A673 (cell line): Measurements from ENCODE around the gene SCMH1. TPM values are rescaled to one million over a fixed set of nuclear protein-coding genes. Genes with fewer than 3 reads are reported as not detected.

Source experiments
- BruUV-seq: library from RNA; stranded (reverse); fragments of 400-500 nt; replicated peaks from 2 replicates; lab custom pipeline; 2021; lab: Mats Ljungman, UMichigan
- CTCF ChIA-PET: fragments of 300-600 bp; sonication (Branson Sonifier 250); formaldehyde crosslinking; loops from one replicate; lab custom pipeline; 2022; ENCODE audit warnings: antibody characterized with exemption; lab: Charles Lee
- POLR2A ChIA-PET: fragments of 300-600 bp; sonication (Branson Sonifier 250); formaldehyde crosslinking; loops from one replicate; lab custom pipeline; 2022; ENCODE audit warnings: antibody characterized with exemption; ENCODE audit not compliant: low non-redundant PET; lab: Charles Lee
- DNase-seq: peaks from one replicate; pipeline ENCODE4 v3.0.0-alpha.2; 2015; ENCODE audit warnings: low spot score
- H3K27ac ChIP-seq: fragments of 200-600 bp; sonication (generic); 2 replicates; pipeline ENCODE4 v1.5.1; 2016; ENCODE audit warnings: mixed run types, low read depth, mild to moderate bottlenecking, mixed read lengths, antibody characterized with exemption, low read length; ENCODE audit not compliant: poor library complexity, severe bottlenecking
- H3K27me3 ChIP-seq: fragments of 200-600 bp; sonication (generic); replicated peaks from 2 replicates; pipeline ENCODE4 v1.6.1; 2017; ENCODE audit warnings: mixed run types, low read depth, mild to moderate bottlenecking, mixed read lengths, antibody characterized with exemption, low read length; ENCODE audit not compliant: insufficient read depth, poor library complexity
- H3K36me3 ChIP-seq: fragments of 200-600 bp; sonication (generic); 2 replicates; pipeline ENCODE4 v1.6.1; 2016; ENCODE audit warnings: mixed run types, mild to moderate bottlenecking, mixed read lengths, antibody characterized with exemption, low read length; ENCODE audit not compliant: insufficient read depth, poor library complexity, severe bottlenecking
- H3K4me1 ChIP-seq: fragments of 200-600 bp; sonication (generic); 2 replicates; pipeline ENCODE4 v1.6.1; 2017; ENCODE audit warnings: mixed run types, mild to moderate bottlenecking, mixed read lengths, antibody characterized with exemption, low read length; ENCODE audit not compliant: insufficient read depth, poor library complexity, severe bottlenecking
- H3K4me3 ChIP-seq: fragments of 200-600 bp; sonication (generic); 2 replicates; pipeline ENCODE4 v1.5.1; 2016; ENCODE audit warnings: low read depth, mixed run types, mild to moderate bottlenecking, mixed read lengths, low read length; ENCODE audit not compliant: poor library complexity, severe bottlenecking
- H3K9me3 ChIP-seq: fragments of 200-600 bp; sonication (generic); 2 replicates; pipeline ENCODE4 v1.6.1; 2016; ENCODE audit warnings: mixed run types, low read depth, mild to moderate bottlenecking, mixed read lengths, antibody characterized with exemption, low read length; ENCODE audit not compliant: poor library complexity, severe bottlenecking
- EZH2 ChIP-seq: fragments of 200-600 bp; sonication (generic); IDR thresholded peaks from 2 replicates; pipeline ENCODE4 v1.6.1; 2017; ENCODE audit warnings: borderline replicate concordance, low read depth, mild to moderate bottlenecking, mixed read lengths, antibody characterized with exemption, low read length; ENCODE audit not compliant: poor library complexity, severe bottlenecking
- intact Hi-C: fragments of 100-400 bp; cut with micrococcal nuclease; formaldehyde crosslinking; loops from one replicate; pipeline ENCODE4 v1.10.0; 2022; ENCODE audit not compliant: unreplicated experiment
- total RNA-seq: library from RNA; stranded (reverse); gene quantifications from 2 replicates; pipeline ENCODE4 v1.2.3, GENCODE V29; 2021
- TF ChIP-seq, protein P1 (sequence below): fragments of 300-800, 200-600 bp; sonication (generic); conservative IDR thresholded peaks from 2 replicates; pipeline ENCODE4 v1.5.1; 2017; ENCODE audit warnings: low read depth, mild to moderate bottlenecking, antibody characterized with exemption, low read length, moderate library complexity, mixed read lengths

The SCMH1 gene
- total RNA-seq, 1 experiment from 2014 or later = 30.4 TPM

GRCh38 chr1:41169066-41169798 lies 72.9 kb downstream of the SCMH1 start:
- H3K27me3 ChIP-seq = no peaks in the 10 kb centered on the region
- CTCF ChIA-PET = interaction anchor here (0.6 kb wide), 1 partner anchor 311 kb away, joined by 5 read pairs; no protein-coding TSS in a partner anchor
- TF ChIP-seq, protein P1, sequence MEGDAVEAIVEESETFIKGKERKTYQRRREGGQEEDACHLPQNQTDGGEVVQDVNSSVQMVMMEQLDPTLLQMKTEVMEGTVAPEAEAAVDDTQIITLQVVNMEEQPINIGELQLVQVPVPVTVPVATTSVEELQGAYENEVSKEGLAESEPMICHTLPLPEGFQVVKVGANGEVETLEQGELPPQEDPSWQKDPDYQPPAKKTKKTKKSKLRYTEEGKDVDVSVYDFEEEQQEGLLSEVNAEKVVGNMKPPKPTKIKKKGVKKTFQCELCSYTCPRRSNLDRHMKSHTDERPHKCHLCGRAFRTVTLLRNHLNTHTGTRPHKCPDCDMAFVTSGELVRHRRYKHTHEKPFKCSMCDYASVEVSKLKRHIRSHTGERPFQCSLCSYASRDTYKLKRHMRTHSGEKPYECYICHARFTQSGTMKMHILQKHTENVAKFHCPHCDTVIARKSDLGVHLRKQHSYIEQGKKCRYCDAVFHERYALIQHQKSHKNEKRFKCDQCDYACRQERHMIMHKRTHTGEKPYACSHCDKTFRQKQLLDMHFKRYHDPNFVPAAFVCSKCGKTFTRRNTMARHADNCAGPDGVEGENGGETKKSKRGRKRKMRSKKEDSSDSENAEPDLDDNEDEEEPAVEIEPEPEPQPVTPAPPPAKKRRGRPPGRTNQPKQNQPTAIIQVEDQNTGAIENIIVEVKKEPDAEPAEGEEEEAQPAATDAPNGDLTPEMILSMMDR = no peak
- TF ChIP-seq EZH2 = no peak
- no peak for DNase-seq
- peaks cover 8% of the 10 kb centered on the region for H3K9me3 ChIP-seq
- no peaks in the 10 kb centered on the region for H3K4me1 ChIP-seq
- BruUV-seq = no TSS peak
- intact Hi-C loops = no loop called here
- H3K27ac ChIP-seq = no peak overlapping the region
- no peak overlapping the region for H3K4me3 ChIP-seq
- no peaks in the 10 kb centered on the region for H3K36me3 ChIP-seq
- POLR2A ChIA-PET = no interaction called here

GRCh38 chr1:41167667-41168066 lies 74.4 kb downstream of the SCMH1 start:
- Histone ChIP-seq H3K36me3 (no peaks in the 10 kb centered on the region), H3K9me3 (peaks cover 8% of the 10 kb centered on the region), H3K4me1 (no peaks in the 10 kb centered on the region), H3K27me3 (no peaks in the 10 kb centered on the region), H3K27ac (no peak overlapping the region), H3K4me3 (no peak overlapping the region)
- no TSS peak for BruUV-seq
- intact Hi-C loops = no loop called here
- ChIA-PET CTCF (no interaction called here), POLR2A (no interaction called here)
- no peak for TF ChIP-seq EZH2
- no peak for DNase-seq

GRCh38 chr1:41164727-41165126 lies 77.4 kb downstream of the SCMH1 start:
- Histone ChIP-seq H3K27me3 (no peaks in the 10 kb centered on the region), H3K9me3 (peaks cover 8% of the 10 kb centered on the region), H3K36me3 (no peaks in the 10 kb centered on the region), H3K4me3 (no peak overlapping the region), H3K27ac (no peak overlapping the region), H3K4me1 (no peaks in the 10 kb centered on the region)
- BruUV-seq = no TSS peak
- ChIA-PET POLR2A (no interaction called here), CTCF (no interaction called here)
- TF ChIP-seq EZH2 = no peak
- TF ChIP-seq, protein P1 = no peak
- intact Hi-C loops = no loop called here
- DNase-seq = no peak

GRCh38 chr1:41162441-41162840 lies 79.7 kb downstream of the SCMH1 start:
- Histone ChIP-seq H3K9me3 (no peaks in the 10 kb centered on the region), H3K27me3 (no peaks in the 10 kb centered on the region), H3K4me3 (no peak overlapping the region), H3K4me1 (no peaks in the 10 kb centered on the region), H3K36me3 (no peaks in the 10 kb centered on the region), H3K27ac (no peak overlapping the region)
- intact Hi-C loops = no loop called here
- no peak for DNase-seq
- BruUV-seq = no TSS peak
- CTCF ChIA-PET = no interaction called here
- no peak for TF ChIP-seq EZH2
- TF ChIP-seq, protein P1 = no peak
- POLR2A ChIA-PET = no interaction called here
